RCC 7860 (cell line): ENCODE measurements around the gene FAM135A.
"Not testable (repeated sequence)": the region's sequence is repeated elsewhere in the genome, so short reads cannot be mapped to it uniquely, and the experiment has no call there.

Experiments used
- DNase-seq: peaks from one replicate; pipeline ENCODE4 v3.0.0-alpha.2; 2015; ENCODE audit warnings: low spot score
- FAIRE-seq: peaks from 2 replicates; lab custom pipeline; 2012; peaks lifted over from hg19 to GRCh38; lab: Jason Lieb, UNC

FAM135A gene

DNA sequence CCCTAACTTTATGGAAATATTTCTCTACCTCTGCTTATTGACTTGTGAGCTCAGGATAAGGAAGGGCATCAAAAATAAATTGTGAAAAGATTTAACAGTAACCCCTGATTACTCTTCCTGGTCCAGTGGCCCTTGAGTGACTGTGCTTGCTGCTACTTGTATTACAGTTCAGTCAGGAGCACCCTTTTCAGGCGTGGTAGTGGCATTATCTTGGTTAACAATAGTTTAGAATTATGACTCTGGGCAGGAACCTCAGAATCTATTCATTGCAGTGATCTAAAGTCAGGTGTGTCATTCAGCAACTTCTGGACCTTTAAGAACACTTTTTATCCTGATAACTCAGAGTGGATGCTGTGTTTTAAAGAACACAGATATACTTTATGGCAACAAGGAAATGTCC, 43.4 kb downstream of the FAM135A start:
- FAIRE-seq (no peak), DNase-seq (no peak)

DNA sequence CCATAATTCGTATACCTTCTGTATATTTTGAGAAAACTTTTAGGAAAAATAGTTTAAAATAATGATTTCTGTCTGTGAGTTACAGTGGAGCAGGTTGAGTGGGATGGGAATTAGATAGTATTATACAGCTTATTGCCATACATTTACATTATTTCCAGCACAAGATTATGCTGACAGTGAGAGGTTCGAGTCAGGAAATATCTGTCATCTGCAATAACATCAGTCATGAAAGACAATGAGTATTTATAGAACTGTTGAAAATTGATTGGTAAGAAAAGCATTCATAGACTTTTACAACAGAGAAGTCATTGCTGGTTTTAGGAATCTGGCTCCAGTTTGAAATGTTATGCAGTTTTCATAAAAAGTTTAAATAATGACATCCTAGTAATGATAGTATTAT, 45.9 kb downstream of the FAM135A start:
- FAIRE-seq (no peak), DNase-seq (no peak)

DNA sequence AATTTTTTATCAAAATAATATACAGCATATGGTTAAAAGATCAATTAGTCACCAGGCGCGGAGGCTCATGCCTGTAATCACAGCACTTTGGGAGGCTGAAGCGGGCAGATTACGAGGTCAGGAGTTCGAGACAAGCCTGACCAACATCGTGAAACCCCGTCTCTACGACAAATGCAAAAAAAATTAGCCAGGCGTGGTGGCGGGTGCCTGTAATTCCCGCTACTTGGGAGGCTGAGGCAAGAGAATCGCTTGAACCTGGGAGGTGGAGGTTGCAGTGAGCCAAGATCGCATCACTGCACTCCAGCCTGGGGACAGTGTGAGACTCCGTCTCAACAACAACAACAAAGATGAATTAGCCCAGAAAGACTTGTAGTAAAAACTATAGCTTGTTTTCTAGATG, 46.4 kb downstream of the FAM135A start:
- FAIRE-seq, DNase-seq: not testable (repeated sequence)

DNA sequence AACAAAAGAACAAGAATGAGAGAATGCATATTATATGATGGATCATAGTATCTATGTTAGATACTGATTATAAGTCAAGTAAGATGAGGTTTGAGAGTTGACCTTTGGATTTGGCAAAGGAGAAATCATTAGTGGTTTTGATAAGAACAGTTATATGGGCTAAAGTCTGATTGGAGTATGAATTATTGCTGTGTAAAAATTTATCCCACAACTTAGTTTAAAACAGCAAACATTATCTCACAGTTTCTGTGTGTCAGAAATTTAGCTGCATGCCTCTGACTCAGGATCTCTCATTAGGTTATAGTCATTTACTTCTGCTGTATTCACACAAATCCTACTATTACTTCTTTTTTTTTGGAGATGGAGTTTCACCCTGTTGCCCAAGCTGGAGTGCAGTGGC, 56.7 kb downstream of the FAM135A start:
- DNase-seq (no peak), FAIRE-seq (no peak)

DNA sequence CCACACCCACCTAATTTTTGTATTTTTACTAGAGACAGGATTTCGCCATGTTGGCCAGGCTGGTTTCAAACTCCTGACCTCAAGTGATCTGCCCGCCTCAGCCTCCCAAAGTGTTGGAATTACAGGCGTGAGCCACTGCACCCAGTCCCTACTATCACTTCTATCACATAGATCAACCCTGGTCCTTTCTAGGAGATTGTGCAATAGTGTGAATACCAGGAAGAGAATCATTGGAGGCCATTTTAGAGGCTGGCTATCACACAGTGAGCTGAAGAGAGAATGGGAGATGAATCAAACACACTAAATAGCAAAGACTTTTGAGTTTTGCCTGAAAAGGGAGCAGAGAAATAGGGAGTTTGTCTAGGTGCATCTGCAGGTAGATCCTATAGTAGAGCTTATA, 57.2 kb downstream of the FAM135A start:
- not testable (repeated sequence) for DNase-seq

DNA sequence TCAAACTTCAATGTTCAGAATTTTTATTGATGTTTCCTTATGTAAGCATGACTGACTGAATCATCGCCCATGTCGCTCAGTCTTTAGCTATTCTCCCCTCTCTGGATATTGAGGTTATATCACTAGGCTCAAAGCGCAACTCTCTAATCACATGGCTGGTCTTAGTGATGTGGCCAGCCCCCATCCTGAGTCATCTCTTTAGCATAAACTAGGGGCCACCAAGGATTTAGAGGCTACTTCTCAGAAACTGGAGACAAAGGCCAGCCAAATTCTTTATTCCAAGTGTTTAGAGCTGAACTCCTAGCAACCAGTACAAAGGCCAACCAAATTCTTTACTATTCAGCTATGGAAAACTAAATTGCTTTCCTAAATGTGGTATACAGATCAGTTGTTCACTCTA, 61.4 kb downstream of the FAM135A start:
- no peak for DNase-seq
- no peak for FAIRE-seq

More for the DNA sequence above, 57.2 kb downstream of the FAM135A start:
- FAIRE-seq, result not testable (repeated sequence)

DNA sequence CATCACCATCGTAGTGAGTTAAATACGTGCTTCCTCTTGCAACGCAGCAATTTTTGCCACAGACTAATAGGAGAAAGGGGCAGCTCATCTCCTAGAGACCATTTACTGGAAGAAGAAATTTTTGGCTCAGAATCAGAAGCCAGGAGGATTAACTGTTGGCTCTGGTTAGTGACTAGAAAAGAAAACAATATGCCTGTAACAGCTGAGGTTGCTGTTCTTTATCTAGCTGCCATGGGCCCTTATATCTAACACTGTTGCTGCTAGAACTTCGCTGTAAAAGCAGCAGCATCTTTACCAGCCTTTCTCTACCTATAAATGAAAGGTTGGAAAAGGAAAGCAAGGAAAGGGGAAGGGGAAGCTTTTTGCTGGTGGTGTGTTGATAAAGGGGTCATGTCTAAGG, 65.9 kb downstream of the FAM135A start:
- DNase-seq, result no peak

DNA sequence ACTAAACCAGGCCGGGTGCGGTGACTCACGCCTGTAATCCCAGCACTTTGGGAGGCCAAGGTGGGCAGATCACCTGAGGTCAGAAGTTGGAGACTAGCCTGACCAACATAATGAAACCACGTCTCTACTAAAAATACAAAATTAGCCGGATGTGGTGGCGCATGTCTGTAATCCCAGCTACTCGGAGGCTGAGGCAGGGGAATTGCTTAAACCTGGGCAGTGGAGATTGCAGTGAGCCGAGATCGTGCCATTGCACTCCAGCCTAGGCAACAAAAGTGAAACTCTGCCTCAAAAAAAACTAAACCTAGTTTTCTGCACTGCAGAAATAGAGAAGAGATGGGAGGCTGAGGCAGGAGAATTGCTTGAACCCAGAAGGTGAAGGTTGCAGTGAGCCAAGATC, 73.3 kb downstream of the FAM135A start:
- FAIRE-seq, DNase-seq: not testable (repeated sequence)

More for the DNA sequence above, 65.9 kb downstream of the FAM135A start:
- no peak for FAIRE-seq

DNA sequence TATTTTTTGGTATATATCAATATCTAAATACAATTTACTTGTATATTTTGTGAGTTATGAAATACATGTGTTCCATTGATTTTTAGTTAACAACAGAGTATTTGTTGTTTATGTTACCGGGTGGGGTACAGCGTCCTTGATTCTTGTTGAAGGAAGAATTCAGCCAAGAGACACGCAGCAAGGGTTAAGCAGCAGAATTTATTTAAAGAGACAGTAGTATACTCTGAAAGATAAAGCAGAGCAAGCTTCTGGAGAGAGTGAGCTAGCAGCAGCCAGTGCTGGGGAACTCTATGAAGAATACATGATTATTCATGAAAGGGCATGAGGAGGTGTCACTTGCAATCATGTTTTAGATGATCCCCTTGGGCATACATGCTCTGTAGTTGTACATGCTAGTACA, 76.1 kb downstream of the FAM135A start:
- no peak for FAIRE-seq
- no peak for DNase-seq

DNA sequence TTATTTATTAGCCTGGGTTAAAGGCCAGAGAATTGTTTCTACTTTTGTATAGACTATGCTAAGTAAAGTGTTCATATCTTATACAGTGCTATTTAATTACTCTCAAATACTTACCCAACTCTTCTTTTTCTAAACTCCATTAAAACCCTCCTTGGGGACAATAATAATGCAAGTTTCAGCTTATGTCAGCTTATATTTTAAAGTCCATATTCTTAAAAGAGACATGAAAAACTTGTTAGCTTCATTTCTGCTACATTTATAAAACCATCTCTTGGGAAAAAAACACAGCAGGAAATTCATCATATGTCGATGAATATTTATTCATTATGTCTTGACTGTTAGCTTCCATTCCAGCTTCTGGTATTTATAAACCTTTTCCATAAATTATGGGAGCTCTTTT, 81.5 kb downstream of the FAM135A start:
- DNase-seq (no peak), FAIRE-seq (no peak)

DNA sequence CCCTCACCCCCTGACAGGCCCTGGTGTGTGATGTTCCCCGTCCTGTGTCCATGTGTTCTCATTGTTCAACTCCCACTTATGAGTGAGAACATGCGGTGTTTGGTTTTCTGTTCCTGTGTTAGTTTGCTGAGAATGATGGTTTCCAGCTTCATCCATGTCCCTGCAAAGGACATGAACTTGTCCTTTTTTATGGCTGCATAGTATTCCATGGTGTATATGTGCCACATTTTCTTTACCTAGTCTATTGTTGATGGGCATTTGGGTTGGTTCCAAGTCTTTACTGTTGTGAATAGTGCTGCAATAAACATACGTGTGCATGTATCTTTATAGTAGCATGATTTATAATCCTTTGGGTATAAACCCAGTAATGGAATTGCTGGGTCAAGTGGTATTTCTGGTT, 82.5 kb downstream of the FAM135A start:
- not testable (repeated sequence) for FAIRE-seq, DNase-seq

DNA sequence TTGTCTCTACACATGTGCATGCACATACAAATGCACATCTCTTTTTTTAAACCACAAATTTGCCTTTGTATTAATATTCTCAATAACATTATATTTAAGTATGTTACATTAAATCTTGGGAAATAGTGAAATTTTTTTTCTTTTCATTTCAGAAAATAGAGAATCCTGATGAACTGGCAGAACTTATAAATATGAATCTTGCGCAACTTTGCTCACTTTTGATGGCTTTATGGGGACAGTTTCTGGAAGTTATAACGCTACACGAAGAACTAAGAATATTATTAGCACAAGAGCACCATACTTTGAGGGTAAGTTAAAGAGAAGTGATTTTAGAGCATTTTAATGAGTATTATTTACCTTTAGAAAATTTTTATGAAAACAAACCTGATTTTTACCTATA, 89.2 kb downstream of the FAM135A start:
- no peak for FAIRE-seq
- no peak for DNase-seq

DNA sequence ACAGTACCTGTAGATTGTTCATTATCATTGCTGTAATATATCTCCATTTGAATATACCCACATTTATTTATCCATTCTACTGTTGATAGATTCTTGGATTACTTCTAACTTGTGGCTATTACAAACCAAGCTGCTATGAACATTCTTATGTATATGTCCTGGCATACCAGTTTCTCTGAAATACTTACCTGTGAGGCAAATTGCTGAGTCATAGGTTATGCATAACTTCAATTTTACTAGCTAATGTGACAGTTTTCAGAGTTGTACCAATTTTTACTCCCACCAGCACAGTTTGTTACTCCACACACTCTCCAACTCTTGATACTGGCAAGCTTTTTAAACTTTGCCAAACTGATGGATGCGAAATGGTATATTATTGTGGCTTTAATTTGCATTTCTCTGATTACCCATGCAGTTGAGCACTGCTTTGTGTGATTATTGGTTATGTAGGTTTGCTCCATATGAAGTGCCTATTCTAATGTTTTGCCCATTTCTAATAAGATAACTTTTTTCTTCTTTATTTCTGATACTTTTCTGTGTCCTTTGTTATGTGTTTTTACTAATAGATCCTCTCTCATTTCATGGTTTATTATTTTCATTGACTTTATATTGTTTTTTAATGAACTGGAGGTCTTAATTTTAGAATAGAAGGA, 90.6 kb downstream of the FAM135A start:
- FAIRE-seq (no peak), DNase-seq (no peak)

DNA sequence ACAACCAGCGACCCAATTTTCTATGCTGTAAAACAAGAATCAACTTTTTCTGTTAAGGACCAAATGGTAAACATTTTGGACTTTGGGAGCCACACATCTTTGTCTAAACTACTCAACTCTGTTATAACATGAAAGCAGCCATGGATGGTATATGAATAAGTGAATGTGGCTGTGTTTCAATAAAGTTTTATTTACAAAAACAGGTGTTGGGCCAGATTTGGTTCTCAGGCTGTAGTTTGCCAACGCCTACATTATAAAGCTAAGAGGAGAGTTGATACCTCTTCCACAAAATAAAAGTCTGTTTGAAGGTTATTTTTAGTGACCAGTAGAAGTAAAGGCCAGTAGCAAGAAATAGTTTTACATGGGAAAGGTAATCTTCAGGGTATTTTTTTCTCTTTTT, 93.0 kb downstream of the FAM135A start:
- no peak for FAIRE-seq

DNA sequence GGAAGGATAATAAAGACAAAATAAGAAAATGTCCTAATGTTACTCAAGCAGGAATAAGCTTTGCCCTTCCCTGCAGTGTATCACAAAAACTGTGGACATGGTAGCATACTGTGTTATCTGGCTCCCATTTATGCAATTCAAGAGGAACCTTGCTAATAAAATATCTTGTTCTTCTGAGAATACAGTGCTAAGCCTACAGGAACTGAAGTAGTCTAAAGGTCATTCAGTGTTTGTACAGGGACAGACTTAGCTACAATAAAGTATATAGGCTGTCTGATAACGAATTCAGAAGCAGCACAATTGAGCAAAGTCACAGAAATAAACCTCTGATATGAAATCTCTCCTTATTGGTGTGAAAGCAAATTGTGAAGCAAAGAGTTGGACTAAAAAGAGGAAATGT, 93.9 kb downstream of the FAM135A start:
- DNase-seq (no peak), FAIRE-seq (no peak)

More for the DNA sequence above, 93.0 kb downstream of the FAM135A start:
- DNase-seq, result no peak

DNA sequence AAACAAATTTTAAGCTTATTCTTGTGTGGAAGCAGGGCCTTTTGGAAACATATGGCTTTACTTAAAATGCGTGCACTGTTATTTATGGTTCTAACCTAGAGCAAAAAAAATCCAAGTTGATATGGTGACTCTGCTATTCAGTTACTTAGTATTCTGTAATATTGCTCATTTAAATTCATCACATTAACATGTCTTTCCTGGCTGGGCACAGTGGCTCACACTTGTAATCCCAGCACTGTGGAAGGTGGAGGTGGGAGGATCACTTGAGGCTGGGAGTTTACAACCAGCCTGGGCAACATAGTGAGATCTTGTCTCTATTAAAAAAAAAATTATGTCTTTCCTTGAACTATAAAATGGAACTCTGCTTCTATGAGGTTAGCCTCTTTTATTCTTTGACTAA, 95.6 kb downstream of the FAM135A start:
- FAIRE-seq, result no peak
- no peak for DNase-seq

DNA sequence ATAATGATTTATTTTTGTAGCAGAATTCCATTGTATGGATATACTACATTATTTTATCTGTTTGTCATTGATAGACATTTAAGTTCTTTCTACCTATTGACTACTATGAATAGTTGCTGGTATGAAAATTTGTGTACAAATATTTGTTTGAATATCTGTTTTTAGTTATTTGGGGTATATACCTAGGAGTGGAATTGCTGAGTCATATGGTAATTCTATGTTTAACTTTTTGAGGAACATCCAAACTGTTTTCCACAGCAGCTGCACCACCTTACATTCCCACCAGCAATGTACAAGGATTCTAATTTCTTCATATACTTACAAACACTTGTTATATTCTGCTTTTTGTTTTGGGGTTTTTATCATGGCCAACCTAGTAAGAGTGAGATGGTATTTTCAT, 97.3 kb downstream of the FAM135A start:
- no peak for DNase-seq
- FAIRE-seq, result no peak

DNA sequence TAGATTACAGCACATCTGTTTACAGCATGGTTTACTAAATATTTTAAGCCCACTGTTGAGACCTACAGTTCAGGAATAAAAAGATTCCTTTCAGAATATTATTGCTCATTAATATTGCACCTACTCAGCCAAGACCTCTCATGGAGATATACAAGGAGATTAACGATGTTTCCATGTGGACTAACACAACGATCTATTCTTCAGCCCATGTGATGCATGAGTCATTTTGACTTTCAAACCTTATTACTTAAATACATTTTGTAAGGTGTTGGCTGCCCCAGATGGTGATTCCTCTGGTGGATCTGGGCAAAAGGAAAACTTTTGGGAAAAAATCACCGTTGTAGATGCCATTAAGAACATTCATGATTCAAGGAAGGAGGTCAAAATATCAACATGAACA, 105.4 kb downstream of the FAM135A start:
- FAIRE-seq, result no peak
- DNase-seq, result no peak

DNA sequence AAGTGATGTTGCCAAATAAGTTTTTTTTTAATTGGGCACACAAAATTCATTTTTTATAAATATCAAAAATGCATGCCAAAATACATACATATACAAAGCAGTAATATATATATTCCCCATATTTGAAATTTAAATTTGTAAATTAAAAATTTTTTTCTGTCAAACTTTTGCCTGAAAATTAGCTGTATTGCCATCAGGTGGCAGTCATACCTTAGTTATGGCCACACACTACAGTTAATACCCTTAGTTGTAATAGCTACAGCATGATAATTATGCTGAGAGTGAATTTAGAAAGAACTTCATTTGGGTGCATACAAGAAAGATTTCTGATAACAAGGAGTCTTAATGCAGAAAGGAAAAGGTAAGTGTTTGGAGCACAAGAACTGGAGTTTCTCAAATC, 107.3 kb downstream of the FAM135A start:
- FAIRE-seq, result peak; percentile 27
- no peak for DNase-seq

DNA sequence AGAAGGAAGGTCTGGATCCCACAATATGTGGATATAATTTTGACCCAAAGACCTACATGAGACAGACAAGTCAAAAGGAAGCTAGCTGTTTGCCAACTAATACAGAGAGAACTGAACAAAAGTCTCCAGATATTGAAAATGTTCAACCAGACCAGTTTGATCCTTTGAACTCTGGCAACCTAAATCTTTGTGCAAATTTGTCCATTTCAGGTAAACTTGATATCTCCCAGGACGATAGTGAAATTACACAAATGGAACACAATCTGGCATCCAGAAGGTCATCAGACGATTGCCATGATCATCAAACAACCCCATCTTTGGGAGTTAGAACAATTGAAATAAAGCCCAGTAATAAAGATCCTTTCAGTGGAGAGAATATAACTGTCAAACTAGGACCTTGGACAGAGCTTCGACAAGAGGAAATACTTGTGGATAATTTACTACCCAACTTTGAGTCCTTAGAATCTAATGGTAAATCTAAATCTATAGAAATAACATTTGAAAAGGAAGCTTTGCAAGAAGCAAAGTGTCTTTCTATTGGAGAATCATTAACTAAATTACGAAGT, 111.5 kb downstream of the FAM135A start:
- DNase-seq, result no peak
- FAIRE-seq, result no peak

DNA sequence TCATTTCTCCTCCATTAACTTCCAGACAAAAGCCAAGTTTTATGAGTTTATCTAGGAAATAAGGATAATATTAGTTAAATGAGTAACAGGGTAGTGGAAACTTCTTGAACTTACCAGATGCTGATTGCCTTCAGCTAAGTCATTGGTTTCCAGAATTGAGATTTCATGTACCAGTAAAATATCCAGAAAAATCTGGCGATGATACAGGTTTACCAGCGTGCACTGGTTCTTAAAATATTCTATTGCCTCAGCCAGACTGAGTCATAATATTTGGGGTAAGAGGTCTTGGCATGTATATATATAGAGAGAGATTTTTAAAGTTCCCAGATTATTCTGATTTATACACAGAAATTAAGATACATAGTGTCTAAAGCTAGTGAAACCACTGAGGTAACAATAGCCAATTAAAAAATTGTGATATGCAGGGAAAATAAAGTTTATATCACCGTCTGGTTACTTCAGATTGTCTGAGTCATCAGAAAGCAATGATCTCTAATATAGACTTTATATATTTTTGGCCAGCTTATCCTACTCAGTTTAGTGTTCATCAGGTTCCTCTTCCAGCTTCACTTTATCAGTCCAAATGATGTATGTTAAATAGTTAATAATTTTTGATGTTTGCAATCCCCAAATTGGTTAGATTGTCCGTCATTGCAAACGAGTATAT, 113.9 kb downstream of the FAM135A start:
- DNase-seq (no peak), FAIRE-seq (no peak)

DNA sequence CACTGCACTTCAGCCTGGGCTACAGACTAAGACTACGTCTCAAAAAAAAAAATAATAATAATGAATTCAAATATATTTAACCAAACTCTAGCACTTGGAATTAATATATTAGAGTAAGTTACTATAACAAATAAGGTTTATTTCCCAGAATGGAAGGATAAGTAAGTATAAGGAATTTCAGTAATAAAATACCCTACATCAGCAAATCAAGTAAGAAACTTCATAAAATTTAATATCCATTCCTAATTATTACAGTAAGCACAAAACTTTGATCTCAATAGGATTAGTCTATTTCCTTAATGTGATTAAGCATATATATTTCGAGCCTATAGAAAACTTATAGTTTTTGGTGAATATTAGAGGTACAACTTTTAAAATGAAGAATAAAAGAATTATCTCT, 116.7 kb downstream of the FAM135A start:
- FAIRE-seq (peak; percentile 10), DNase-seq (no peak)
